IPS-15b (cell line): ENCODE data around the gene DLD.
"Not testable (repeated sequence)": the region's sequence is repeated elsewhere in the genome, so short reads cannot be mapped to it uniquely, and the experiment has no call there.

Experiments
- H3K27me3 ChIP-seq: one replicate; pipeline ENCODE4 v1.6.1; 2013; ENCODE audit warnings: low read length; ENCODE audit not compliant: control insufficient read depth, insufficient read depth
- H3K36me3 ChIP-seq: one replicate; pipeline ENCODE4 v1.6.1; 2013; ENCODE audit warnings: low read length; ENCODE audit not compliant: control insufficient read depth, insufficient read depth
- H3K4me1 ChIP-seq: one replicate; pipeline ENCODE4 v1.6.1; 2013; ENCODE audit warnings: mild to moderate bottlenecking, low read length; ENCODE audit not compliant: control insufficient read depth, insufficient read depth
- H3K4me3 ChIP-seq: one replicate; pipeline ENCODE4 v1.5.1; 2013; ENCODE audit warnings: low read depth, low read length
- H3K9ac ChIP-seq: one replicate; pipeline ENCODE4 v1.6.1; 2013; ENCODE audit warnings: low read depth, mild to moderate bottlenecking, low read length
- H3K9me3 ChIP-seq: one replicate; pipeline ENCODE4 v1.6.1; 2013; ENCODE audit warnings: mild to moderate bottlenecking, low read length; ENCODE audit not compliant: control insufficient read depth, insufficient read depth

DLD gene

DNA sequence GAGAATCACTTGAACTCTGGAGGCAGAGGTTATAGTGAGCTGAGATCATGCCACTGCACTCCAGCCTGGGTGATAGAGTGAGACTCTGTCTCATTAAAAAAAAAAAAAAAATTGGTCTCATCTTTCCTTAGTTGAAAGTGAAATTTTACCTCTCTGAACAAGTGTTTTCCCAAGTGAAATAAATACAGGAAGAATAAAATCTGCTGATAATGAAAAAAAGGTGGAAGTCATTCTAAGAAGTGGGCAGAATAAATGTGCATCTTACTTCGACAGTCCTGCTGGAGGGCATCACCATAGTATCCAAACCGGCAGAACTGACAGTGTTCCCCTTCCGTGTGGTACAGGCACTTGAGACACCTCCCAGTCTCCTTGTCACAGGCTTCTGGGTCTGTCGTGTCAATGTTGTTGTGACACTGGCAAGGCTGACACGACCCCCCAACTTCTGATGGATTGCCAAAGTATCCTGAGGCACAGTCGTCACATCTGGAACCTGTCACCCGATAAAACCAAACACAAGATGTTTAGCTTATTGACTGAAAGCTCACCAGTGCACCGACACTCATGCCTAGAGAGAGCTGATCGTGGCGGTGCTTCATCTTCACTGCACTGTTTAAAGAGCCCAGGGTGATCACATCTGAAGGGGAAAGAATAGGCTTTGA lies 62.4 kb downstream of the DLD start:
- Histone ChIP-seq H3K4me3 (no peak overlapping the region), H3K9ac (no peak overlapping the region), H3K27me3 (no peaks in the 10 kb centered on the region), H3K4me1 (peaks cover 8% of the 10 kb centered on the region), H3K36me3 (peaks cover 28% of the 10 kb centered on the region), H3K9me3 (no peaks in the 10 kb centered on the region)

DNA sequence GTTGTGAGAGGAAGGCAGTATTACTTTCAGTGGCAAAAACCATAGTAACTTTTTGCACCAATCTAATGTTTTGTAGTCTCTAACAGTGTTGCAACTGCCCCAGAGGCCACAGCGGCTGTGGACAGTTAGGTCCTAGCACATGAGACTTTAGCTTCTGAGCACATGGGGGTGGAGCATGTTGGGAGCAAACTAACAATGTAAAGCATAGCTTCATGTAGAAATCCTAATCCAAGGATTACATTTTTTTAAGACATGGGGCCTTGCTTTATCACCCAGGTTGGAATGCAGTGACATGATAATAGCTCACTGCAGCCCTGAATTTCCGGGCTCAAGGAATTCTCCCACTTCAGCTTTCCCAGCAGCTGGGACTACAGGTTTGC lies 62.9 kb downstream of the DLD start:
- Histone ChIP-seq H3K36me3 (peaks cover 29% of the 10 kb centered on the region), H3K9ac (no peak overlapping the region), H3K4me3 (no peak overlapping the region), H3K4me1 (peaks cover 8% of the 10 kb centered on the region), H3K27me3 (no peaks in the 10 kb centered on the region), H3K9me3 (no peaks in the 10 kb centered on the region)

DNA sequence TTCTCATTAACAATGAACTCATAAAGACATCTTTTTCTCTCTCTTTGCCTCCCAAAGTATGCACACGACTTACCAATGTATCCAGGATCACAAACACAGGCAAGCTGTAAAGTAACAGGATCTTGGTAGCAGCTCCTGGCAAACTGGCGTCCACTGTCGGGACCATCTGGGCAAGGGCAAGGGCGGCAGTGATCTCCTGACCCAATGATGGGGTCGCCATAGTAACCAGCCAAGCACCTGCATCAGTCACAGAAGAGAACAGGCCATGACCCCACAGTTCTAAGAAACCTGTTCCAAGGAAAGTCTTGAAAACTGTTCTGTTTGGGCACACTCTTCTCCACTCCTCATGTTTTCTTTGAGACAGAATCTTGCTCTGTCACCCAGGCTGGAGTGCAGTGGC lies 64.4 kb downstream of the DLD start:
- H3K4me3 ChIP-seq: no peak overlapping the region
- H3K36me3 ChIP-seq: peaks cover 34% of the 10 kb centered on the region
- H3K27me3 ChIP-seq: no peaks in the 10 kb centered on the region
- peaks cover 13% of the 10 kb centered on the region for H3K4me1 ChIP-seq
- H3K9me3 ChIP-seq: no peaks in the 10 kb centered on the region
- no peak overlapping the region for H3K9ac ChIP-seq

DNA sequence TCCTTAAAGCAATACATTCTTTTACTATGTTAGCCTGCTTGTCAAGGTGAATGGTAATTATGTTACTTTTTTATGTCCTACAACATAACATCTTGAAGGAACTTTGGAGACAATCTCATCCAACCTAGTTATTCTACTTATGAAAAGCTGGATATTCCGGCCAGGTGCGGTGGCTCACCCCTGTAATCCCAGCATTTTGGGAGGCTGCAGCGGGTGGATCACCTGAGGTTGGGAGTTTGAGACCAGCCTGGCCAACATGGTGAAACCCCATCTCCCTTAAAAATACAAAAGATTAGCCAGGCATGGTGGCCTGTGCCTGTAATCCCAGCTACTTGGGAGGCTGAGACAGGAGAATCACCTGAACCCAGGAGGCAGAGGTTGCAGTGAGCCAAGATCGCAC lies 66.0 kb downstream of the DLD start:
- Histone ChIP-seq H3K4me1 (peaks cover 13% of the 10 kb centered on the region), H3K36me3 (peaks cover 31% of the 10 kb centered on the region)
- H3K9ac ChIP-seq, H3K9me3 ChIP-seq, H3K27me3 ChIP-seq, H3K4me3 ChIP-seq: not testable (repeated sequence)

DNA sequence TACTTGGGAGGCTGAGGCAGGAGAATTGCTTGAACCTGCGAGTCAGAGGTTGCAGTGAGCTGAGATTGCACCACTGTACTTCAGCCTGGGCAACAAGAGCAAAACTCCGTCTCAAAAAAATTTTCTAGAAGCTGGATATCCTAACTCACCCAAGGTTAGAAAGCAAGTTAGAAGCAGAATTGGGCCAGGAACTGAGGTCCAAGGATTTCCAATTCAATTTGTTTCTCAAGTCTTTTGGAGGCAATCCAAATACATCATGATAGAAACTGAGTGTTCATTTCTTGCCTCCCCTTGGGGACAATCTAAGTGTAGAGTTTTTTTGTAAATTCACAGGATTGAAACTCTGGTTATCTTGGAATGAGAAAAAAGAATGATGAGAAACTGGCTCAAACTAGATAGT lies 66.5 kb downstream of the DLD start:
- peaks cover 9% of the 10 kb centered on the region for H3K4me1 ChIP-seq
- H3K36me3 ChIP-seq: peaks cover 30% of the 10 kb centered on the region
- no peaks in the 10 kb centered on the region for H3K27me3 ChIP-seq
- H3K9me3 ChIP-seq: no peaks in the 10 kb centered on the region
- no peak overlapping the region for H3K9ac ChIP-seq
- no peak overlapping the region for H3K4me3 ChIP-seq

DNA sequence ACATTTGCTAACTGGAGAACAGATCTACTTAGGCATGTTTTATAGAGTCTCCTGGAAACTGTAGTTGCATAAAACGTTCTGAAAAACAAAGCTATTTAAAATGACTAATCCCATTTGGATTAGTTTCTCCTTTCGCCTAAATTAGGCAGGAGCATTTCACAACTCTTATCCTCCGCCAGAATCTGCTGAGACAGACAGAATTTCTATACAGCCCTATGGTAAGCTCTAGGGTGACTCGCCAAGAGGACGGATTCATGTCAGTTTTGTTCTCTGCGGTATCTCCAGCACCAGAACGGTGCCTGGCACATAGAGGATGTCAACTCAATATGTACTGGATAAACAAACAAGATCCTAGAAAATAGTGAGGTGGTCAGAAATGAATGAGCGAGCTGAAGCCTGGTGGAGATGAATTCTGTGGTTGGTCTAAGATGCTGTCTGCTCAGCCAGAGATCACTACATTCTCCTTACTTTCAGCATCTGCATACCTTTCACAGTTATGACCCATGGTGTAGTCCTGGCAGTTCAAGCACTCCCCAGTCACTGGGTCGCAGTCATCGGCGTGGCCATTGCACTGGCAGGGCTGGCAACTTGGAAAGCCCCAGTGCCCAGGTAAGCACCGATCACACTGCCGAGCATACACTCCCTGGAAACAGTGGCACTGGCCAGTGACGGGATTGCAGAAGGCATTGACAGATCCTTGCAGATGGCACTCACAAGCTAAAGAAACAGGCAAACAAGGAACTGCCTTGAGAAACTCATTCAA lies 68.0 kb downstream of the DLD start:
- peaks cover 6% of the 10 kb centered on the region for H3K4me1 ChIP-seq
- no peak overlapping the region for H3K9ac ChIP-seq
- H3K36me3 ChIP-seq: peaks cover 25% of the 10 kb centered on the region
- no peaks in the 10 kb centered on the region for H3K27me3 ChIP-seq
- H3K9me3 ChIP-seq: no peaks in the 10 kb centered on the region
- no peak overlapping the region for H3K4me3 ChIP-seq

DNA sequence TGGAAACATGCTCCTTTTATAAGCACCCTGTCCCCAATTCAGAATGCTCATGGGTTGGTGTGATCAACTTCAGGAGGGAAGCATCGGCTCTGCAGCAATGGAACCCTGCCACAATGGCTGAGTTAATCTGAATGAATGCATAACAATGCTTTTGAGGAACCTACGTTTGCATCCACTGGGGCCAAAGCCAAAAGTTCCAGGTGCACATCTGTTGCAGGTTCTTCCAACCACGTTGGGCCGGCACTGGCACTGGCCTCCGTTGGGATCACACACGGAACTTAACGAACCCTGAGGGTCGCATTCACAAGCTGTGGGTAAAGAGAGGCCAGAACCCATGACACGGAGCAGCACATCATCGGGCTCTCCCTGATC lies 68.5 kb downstream of the DLD start:
- Histone ChIP-seq H3K4me3 (no peak overlapping the region), H3K4me1 (peaks cover 6% of the 10 kb centered on the region), H3K36me3 (peaks cover 28% of the 10 kb centered on the region), H3K9me3 (no peaks in the 10 kb centered on the region), H3K27me3 (no peaks in the 10 kb centered on the region), H3K9ac (no peak overlapping the region)

DNA sequence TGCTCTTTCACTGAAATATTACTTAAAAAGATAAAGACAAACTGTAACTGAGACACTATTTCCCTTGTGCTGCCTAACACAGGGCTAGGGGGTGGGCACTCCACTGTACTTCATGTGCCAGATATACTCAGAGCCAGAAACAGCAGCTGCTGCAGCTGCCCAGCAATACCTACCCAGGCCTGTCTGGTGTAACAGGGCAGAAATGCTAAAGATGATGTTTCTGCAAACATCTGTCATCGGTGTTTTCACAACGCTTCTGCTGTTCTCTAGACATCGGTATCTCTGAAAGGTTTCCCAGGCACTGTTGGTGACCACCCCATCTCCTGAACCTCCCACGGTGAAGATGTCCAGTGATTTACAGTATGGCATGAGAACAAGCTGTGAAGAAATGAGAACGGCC lies 69.3 kb downstream of the DLD start:
- no peaks in the 10 kb centered on the region for H3K9me3 ChIP-seq
- peaks cover 30% of the 10 kb centered on the region for H3K36me3 ChIP-seq
- H3K27me3 ChIP-seq: no peaks in the 10 kb centered on the region
- no peak overlapping the region for H3K9ac ChIP-seq
- peaks cover 6% of the 10 kb centered on the region for H3K4me1 ChIP-seq
- H3K4me3 ChIP-seq: no peak overlapping the region

DNA sequence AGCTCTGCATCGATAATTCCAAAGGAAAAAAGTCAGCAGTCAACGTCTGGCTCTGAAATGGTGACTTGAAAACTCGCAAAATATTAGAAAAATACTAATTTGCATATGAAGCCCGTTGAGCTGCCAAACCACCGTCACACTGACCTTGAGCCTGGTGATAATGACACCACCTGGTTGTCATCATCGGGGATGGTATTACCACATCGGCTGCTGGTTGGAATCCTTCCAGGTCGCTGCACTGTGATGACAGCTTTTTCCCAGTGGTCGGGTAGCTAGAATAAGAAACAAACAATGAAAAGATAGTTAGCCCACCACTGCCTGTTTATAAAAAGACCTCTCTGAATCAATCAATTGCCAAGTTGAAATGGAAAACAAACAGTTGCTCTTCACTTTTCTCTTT lies 70.4 kb downstream of the DLD start:
- Histone ChIP-seq H3K4me3 (no peak overlapping the region), H3K9ac (no peak overlapping the region), H3K4me1 (peaks cover 7% of the 10 kb centered on the region), H3K27me3 (no peaks in the 10 kb centered on the region), H3K9me3 (no peaks in the 10 kb centered on the region), H3K36me3 (peaks cover 27% of the 10 kb centered on the region)

DNA sequence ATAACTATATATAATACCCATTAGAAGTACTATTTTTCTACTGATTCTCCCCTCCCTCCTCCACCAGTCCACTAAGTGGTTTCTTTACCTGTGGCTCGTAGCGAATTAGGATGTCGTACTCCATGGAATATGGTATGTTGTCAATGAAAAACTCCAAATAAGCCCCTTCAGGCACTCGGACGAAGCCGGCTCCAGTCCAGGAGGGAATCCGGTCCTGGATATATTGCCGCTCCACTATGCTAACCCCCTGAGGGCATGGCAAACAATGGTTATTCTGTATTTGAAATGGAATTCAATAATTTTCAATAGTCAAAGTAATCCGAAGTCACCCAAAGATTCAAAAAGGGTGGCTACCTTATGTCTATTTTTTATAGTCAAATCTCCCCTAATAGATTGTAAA lies 71.8 kb downstream of the DLD start:
- Histone ChIP-seq H3K36me3 (peaks cover 22% of the 10 kb centered on the region), H3K27me3 (no peaks in the 10 kb centered on the region), H3K9ac (no peak overlapping the region), H3K9me3 (no peaks in the 10 kb centered on the region), H3K4me1 (peaks cover 12% of the 10 kb centered on the region), H3K4me3 (no peak overlapping the region)

DNA sequence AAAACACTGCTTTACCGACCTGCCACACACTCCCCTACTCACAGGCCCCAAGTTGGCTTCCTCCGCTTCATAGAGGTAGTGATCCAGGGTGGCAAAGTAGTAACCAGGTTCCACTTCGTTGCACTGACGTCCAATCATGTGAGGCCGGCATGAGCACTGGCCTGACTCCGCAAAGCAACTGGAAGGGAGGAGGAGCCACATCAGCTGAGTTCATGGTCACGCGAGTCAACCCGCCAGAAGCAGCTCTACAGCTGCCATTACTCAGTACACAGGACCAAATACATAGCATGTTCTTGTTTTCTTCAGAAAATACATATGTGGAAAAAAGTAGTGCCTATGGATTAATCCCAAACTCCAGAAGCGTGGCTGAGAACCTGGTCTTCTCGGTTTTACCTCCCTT lies 73.5 kb downstream of the DLD start:
- Histone ChIP-seq H3K9ac (no peak overlapping the region), H3K4me1 (peaks cover 6% of the 10 kb centered on the region), H3K9me3 (no peaks in the 10 kb centered on the region), H3K27me3 (no peaks in the 10 kb centered on the region), H3K36me3 (peaks cover 13% of the 10 kb centered on the region), H3K4me3 (no peak overlapping the region)

DNA sequence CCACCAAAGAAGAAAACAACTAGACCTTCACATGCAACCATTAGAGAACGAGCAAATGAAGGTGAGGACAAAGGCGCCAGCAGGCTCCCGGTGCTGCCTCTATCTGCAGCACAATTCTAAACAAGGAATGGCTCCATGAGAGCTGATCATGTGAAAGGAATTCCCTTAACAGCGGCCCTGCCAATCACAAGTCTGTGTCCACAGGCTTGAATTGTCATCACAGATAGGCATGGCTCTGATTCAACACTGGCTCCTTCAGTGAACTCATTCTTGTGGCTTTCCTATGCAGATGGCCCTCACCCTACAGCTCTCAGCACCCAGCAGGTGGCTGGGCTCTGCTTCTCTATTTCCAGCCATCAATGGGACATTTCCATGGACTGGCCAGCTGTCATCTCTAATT lies 75.7 kb downstream of the DLD start:
- no peaks in the 10 kb centered on the region for H3K27me3 ChIP-seq
- H3K4me3 ChIP-seq: no peak overlapping the region
- peaks cover 5% of the 10 kb centered on the region for H3K36me3 ChIP-seq
- peaks cover 6% of the 10 kb centered on the region for H3K4me1 ChIP-seq
- H3K9me3 ChIP-seq: no peaks in the 10 kb centered on the region
- no peak overlapping the region for H3K9ac ChIP-seq
